G401.6 (cell line): ENCODE data around the gene SNX17.
A peak's percentile ranks its signal among the peaks of the same experiment; 100 is the strongest.

ENCODE experiments used
- FAIRE-seq: peaks from 2 replicates; lab custom pipeline; 2012; peaks lifted over from hg19 to GRCh38; lab: Jason Lieb, UNC

SNX17 gene

GRCh38 chr2:27369471-27370025, 868 bp upstream of the SNX17 start:
- no peak for FAIRE-seq

- no peak for FAIRE-seq
These were observed 602 bp downstream of the SNX17 start for GRCh38 chr2:27370816-27371620.

GRCh38 chr2:27372937-27373336, 2.5 kb downstream of the SNX17 start:
- no peak for FAIRE-seq

GRCh38 chr2:27373567-27373966, 3.2 kb downstream of the SNX17 start:
- FAIRE-seq, result no peak

- FAIRE-seq, result no peak
These were observed 5.2 kb downstream of the SNX17 start for GRCh38 chr2:27375513-27376099.

- no peak for FAIRE-seq
These were observed 5.9 kb downstream of the SNX17 start for GRCh38 chr2:27376151-27376865.

GRCh38 chr2:27376866-27377617, 6.6 kb downstream of the SNX17 start:
- no peak for FAIRE-seq

- no peak for FAIRE-seq
These were observed 7.2 kb downstream of the SNX17 start for GRCh38 chr2:27377618-27378095.

- no peak for FAIRE-seq
These were observed 7.8 kb downstream of the SNX17 start for GRCh38 chr2:27378096-27378808.

- FAIRE-seq, result no peak
These were observed 8.4 kb downstream of the SNX17 start for GRCh38 chr2:27378809-27379290.

GRCh38 chr2:27379383-27379835, 9.0 kb downstream of the SNX17 start:
- no peak for FAIRE-seq

- FAIRE-seq, result no peak
These were observed 9.6 kb downstream of the SNX17 start for GRCh38 chr2:27379836-27380625.

- peak; percentile 93 for FAIRE-seq
These were observed 10.5 kb downstream of the SNX17 start, which contains the start of gene ZNF513 for GRCh38 chr2:27380626-27381545. TSS of gene ZNF513 (minus strand) at chr2:27380734. CDS start at chr2:27380526, 208 bp downstream.

GRCh38 chr2:27381577-27382181, 11.3 kb downstream of the SNX17 start:
- FAIRE-seq, result no peak

- no peak for FAIRE-seq
These were observed 20.6 kb downstream of the SNX17 start for GRCh38 chr2:27390822-27391679.

GRCh38 chr2:27393225-27393624, 22.8 kb downstream of the SNX17 start:
- FAIRE-seq, result no peak

GRCh38 chr2:27398962-27399361, 28.5 kb downstream of the SNX17 start:
- no peak for FAIRE-seq
